H1 (cell line): ENCODE results near the gene RPUSD1. TPM values are rescaled to one million over a fixed set of nuclear protein-coding genes. Genes with fewer than 3 reads are reported as not detected.

ENCODE experiments used
- CTCF ChIA-PET: fragments of 300-600 bp; sonication (Branson Sonifier 250); formaldehyde crosslinking; loops from one replicate; lab custom pipeline; 2021; ENCODE audit not compliant: partially characterized antibody; lab: Charles Lee
- POLR2A ChIA-PET: fragments of 300-600 bp; sonication (Branson Sonifier 250); formaldehyde crosslinking; loops from one replicate; lab custom pipeline; 2021; ENCODE audit warnings: inconsistent platforms; ENCODE audit not compliant: partially characterized antibody; lab: Charles Lee
- DNase-seq, 2 experiments: peaks; one replicate each; pipeline versions ENCODE4 v3.0.0 to v3.0.0-alpha.2; 2010 to 2022; ENCODE audit warnings: low spot score in 2 of 2, low read depth in 1 of 2, mixed read lengths in 1 of 2
- FAIRE-seq: peaks from 2 replicates; lab custom pipeline; 2011; peaks lifted over from hg19 to GRCh38; lab: Jason Lieb, UNC
- H2AFZ ChIP-seq: 2 replicates; pipeline ENCODE4 v1.8.1; 2012; ENCODE audit warnings: low read length, inconsistent platforms
- H2AK5ac ChIP-seq: 2 replicates; pipeline ENCODE4 v1.6.1; 2013; ENCODE audit warnings: low read depth, low read length
- H2BK120ac ChIP-seq: replicated peaks from 2 replicates; pipeline ENCODE3; 2013; ENCODE audit warnings: low read depth, low read length, inconsistent platforms
- H2BK12ac ChIP-seq: 2 replicates; pipeline ENCODE4 v1.6.1; 2013; ENCODE audit warnings: low read depth, low read length
- H2BK15ac ChIP-seq: 2 replicates; pipeline ENCODE4 v1.6.1; 2013; ENCODE audit warnings: low read length
- H2BK20ac ChIP-seq: 2 replicates; pipeline ENCODE4 v1.6.1; 2013; ENCODE audit warnings: low read length
- H2BK5ac ChIP-seq: 2 replicates; pipeline ENCODE4 v1.6.1; 2013; ENCODE audit warnings: low read depth, low read length
- H3K14ac ChIP-seq: 2 replicates; pipeline ENCODE4 v1.6.1; 2013; ENCODE audit warnings: inconsistent platforms; ENCODE audit not compliant: insufficient read length
- H3K18ac ChIP-seq: 2 replicates; pipeline ENCODE4 v1.6.1; 2013; ENCODE audit warnings: low read length; ENCODE audit errors: extremely low read depth
- H3K23ac ChIP-seq: 2 replicates; pipeline ENCODE4 v1.6.1; 2013; ENCODE audit warnings: inconsistent platforms; ENCODE audit not compliant: insufficient read length
- H3K23me2 ChIP-seq: 2 replicates; pipeline ENCODE4 v1.6.1; 2013; ENCODE audit warnings: low read depth, low read length
- H3K27ac ChIP-seq: 2 replicates; pipeline ENCODE4 v1.6.1; 2011; ENCODE audit warnings: low read depth, low read length, inconsistent platforms
- H3K27me3 ChIP-seq, 4 experiments: replicated peaks in 1 of 4; 1 replicate in 1 of 4; 2 replicates in 3 of 4; pipeline versions ENCODE4 v1.6.1 to v1.8.1; 2011 to 2013; ENCODE audit warnings: low read length in 3 of 4, mild to moderate bottlenecking in 3 of 4, inconsistent platforms in 2 of 4, mixed read lengths in 2 of 4, moderate library complexity in 1 of 4; ENCODE audit not compliant: control insufficient read depth in 3 of 4, insufficient read depth in 3 of 4; ENCODE audit errors: extremely low read depth in 1 of 4
- H3K36me3 ChIP-seq, 4 experiments: 2 replicates each; pipeline versions ENCODE4 v1.6.1 to v1.8.1; 2011 to 2013; ENCODE audit warnings: mild to moderate bottlenecking in 4 of 4, low read length in 3 of 4, moderate library complexity in 2 of 4, control low read depth in 1 of 4, inconsistent platforms in 1 of 4; ENCODE audit not compliant: insufficient read depth in 4 of 4, control insufficient read depth in 2 of 4
- H3K4ac ChIP-seq: replicated peaks from 2 replicates; pipeline ENCODE3; 2013; ENCODE audit warnings: low read length, low read depth, mixed read lengths, inconsistent platforms; ENCODE audit not compliant: insufficient read length
- H3K4me1 ChIP-seq, 4 experiments: replicated peaks in 1 of 4; 1 replicate in 1 of 4; 2 replicates in 3 of 4; pipeline versions ENCODE4 v1.6.1 to v1.8.1; 2011 to 2013; ENCODE audit warnings: low read length in 3 of 4, inconsistent platforms in 2 of 4, mixed read lengths in 1 of 4; ENCODE audit not compliant: insufficient read depth in 4 of 4, control insufficient read depth in 3 of 4
- H3K4me2 ChIP-seq, 2 experiments: 2 replicates each; pipeline versions ENCODE4 v1.6.1 to v1.8.1; 2011 to 2013; ENCODE audit warnings: low read depth in 2 of 2, low read length in 2 of 2, control low read depth in 1 of 2, inconsistent platforms in 1 of 2, mild to moderate bottlenecking in 1 of 2; ENCODE audit not compliant: insufficient read depth in 1 of 2
- H3K4me3 ChIP-seq, 4 experiments: fragments of 200-600, 300-600 bp in 1 of 4; sonication (generic), shearing (Covaris generic), sonication (Bioruptor Twin) in 1 of 4; 2 replicates each; pipeline versions ENCODE4 v1.5.1 to v1.8.1; 2011 to 2016; ENCODE audit warnings: low read length in 4 of 4, low read depth in 3 of 4, control low read depth in 2 of 4, inconsistent platforms in 2 of 4, mild to moderate bottlenecking in 2 of 4, mixed read lengths in 1 of 4, moderate library complexity in 1 of 4; ENCODE audit not compliant: insufficient read depth in 2 of 4; ENCODE audit errors: extremely low read depth in 1 of 4
- H3K56ac ChIP-seq: replicated peaks from 2 replicates; pipeline ENCODE3; 2013; ENCODE audit warnings: low read depth, mild to moderate bottlenecking, mixed read lengths, low read length, inconsistent platforms; ENCODE audit not compliant: insufficient read length
- H3K79me1 ChIP-seq: 2 replicates; pipeline ENCODE4 v1.6.1; 2013; ENCODE audit warnings: low read depth, low read length, control low read depth
- H3K79me2 ChIP-seq, 2 experiments: 2 replicates each; pipeline versions ENCODE4 v1.6.1 to v1.8.1; 2012 to 2013; ENCODE audit warnings: low read length in 2 of 2, mild to moderate bottlenecking in 2 of 2, inconsistent platforms in 1 of 2; ENCODE audit not compliant: insufficient read depth in 2 of 2, control insufficient read depth in 1 of 2
- H3K9ac ChIP-seq, 4 experiments: replicated peaks in 1 of 4; 1 replicate in 1 of 4; 2 replicates in 3 of 4; pipeline versions ENCODE4 v1.6.1 to v1.8.1; 2011 to 2013; ENCODE audit warnings: low read depth in 3 of 4, low read length in 3 of 4, control low read depth in 2 of 4, mild to moderate bottlenecking in 2 of 4, moderate library complexity in 2 of 4, inconsistent platforms in 1 of 4; ENCODE audit errors: extremely low read depth in 1 of 4
- H3K9me3 ChIP-seq, 2 experiments: 2 replicates each; pipeline versions ENCODE4 v1.6.1 to v1.8.1; 2012 to 2013; ENCODE audit warnings: mild to moderate bottlenecking in 2 of 2, moderate library complexity in 2 of 2, control low read depth in 1 of 2, inconsistent platforms in 1 of 2, low read depth in 1 of 2, low read length in 1 of 2, mixed read lengths in 1 of 2; ENCODE audit not compliant: insufficient read depth in 2 of 2
- H4K20me1 ChIP-seq, 2 experiments: replicated peaks in 1 of 2; 2 replicates each; pipeline versions ENCODE3 to v1.8.1; 2011 to 2013; ENCODE audit warnings: inconsistent platforms in 2 of 2, low read length in 2 of 2, mild to moderate bottlenecking in 1 of 2; ENCODE audit not compliant: insufficient read depth in 2 of 2, control insufficient read depth in 1 of 2
- H4K5ac ChIP-seq: 2 replicates; pipeline ENCODE4 v1.6.1; 2013; ENCODE audit warnings: low read length, low read depth, mixed read lengths, inconsistent platforms; ENCODE audit not compliant: insufficient read length
- H4K8ac ChIP-seq: 2 replicates; pipeline ENCODE4 v1.8.0; 2013; ENCODE audit warnings: mild to moderate bottlenecking, moderate library complexity, low read length, inconsistent platforms; ENCODE audit not compliant: insufficient read depth; ENCODE audit errors: extremely low read depth
- H4K91ac ChIP-seq: replicated peaks from 2 replicates; pipeline ENCODE3; 2013; ENCODE audit warnings: low read length, mixed read lengths, inconsistent platforms; ENCODE audit not compliant: insufficient read length
- ASH2L ChIP-seq: fragments of 200-600, 300-600 bp; sonication (generic); IDR thresholded peaks from one replicate; pipeline ENCODE4 v1.7.1; 2017; ENCODE audit warnings: low read length
- ATF3 ChIP-seq: IDR thresholded peaks from 2 replicates; pipeline ENCODE4 v1.6.1; 2011; ENCODE audit warnings: low read depth, mild to moderate bottlenecking, low read length; ENCODE audit not compliant: insufficient read depth
- BACH1 ChIP-seq: IDR thresholded peaks from 2 replicates; pipeline ENCODE4 v1.6.1; 2012; ENCODE audit warnings: low read length, improper control_type of control experiment
- CBX5 ChIP-seq: fragments of 300-800, 300-1000 bp; sonication (generic); IDR thresholded peaks from 2 replicates; pipeline ENCODE4 v1.7.1; 2016; ENCODE audit warnings: antibody characterized with exemption, low read length, low read depth
- CHD2 ChIP-seq: IDR thresholded peaks from 2 replicates; pipeline ENCODE4 v1.6.1; 2012; ENCODE audit warnings: low read length, improper control_type of control experiment
- GTF2F1 ChIP-seq: IDR thresholded peaks from 2 replicates; pipeline ENCODE4 v1.6.1; 2012; ENCODE audit warnings: low read depth, low read length, improper control_type of control experiment, borderline replicate concordance
- HDAC2 ChIP-seq, 2 experiments: fragments of 300-600 bp in 1 of 2; sonication (generic) in 1 of 2; IDR thresholded peaks; 2 replicates each; pipeline ENCODE4 v1.6.1; 2011 to 2012; ENCODE audit warnings: low read depth in 2 of 2, low read length in 2 of 2, mild to moderate bottlenecking in 2 of 2, moderate library complexity in 2 of 2, borderline replicate concordance in 1 of 2, inconsistent platforms in 1 of 2
- RAD21 ChIP-seq, 2 experiments: IDR thresholded peaks in 1 of 2; conservative IDR thresholded peaks in 1 of 2; 2 replicates each; pipeline ENCODE4 v1.6.1; 2011; ENCODE audit warnings: low read depth in 2 of 2, low read length in 2 of 2, improper control_type of control experiment in 1 of 2, inconsistent platforms in 1 of 2, mild to moderate bottlenecking in 1 of 2, moderate library complexity in 1 of 2
- TAF1 ChIP-seq: IDR thresholded peaks from 2 replicates; pipeline ENCODE4 v1.6.1; 2011; ENCODE audit warnings: mild to moderate bottlenecking, low read depth, low read length
- WGBS, 2 experiments: shearing (Covaris generic) in 1 of 2; methylation state at CpG; one replicate each; pipeline versions ENCODE4 v1.1.6 to v1.1.7; 2013 to 2015; ENCODE audit warnings: low lambda C conversion rate in 2 of 2, mixed read lengths in 2 of 2, inconsistent platforms in 1 of 2, low coverage in 1 of 2, missing lambda C conversion rate in 1 of 2; ENCODE audit not compliant: insufficient replicate concordance in 2 of 2, insufficient coverage in 1 of 2, insufficient read length in 1 of 2; ENCODE audit errors: extremely low coverage in 1 of 2, missing lambda C conversion rate in 1 of 2; 5-methylcytosine and 5-hydroxymethylcytosine counted together
- polyA plus RNA-seq, 7 experiments: library from polyadenylated mRNA; depleted of rRNA in 3 of 7; stranded (reverse) in 5 of 7; unstranded in 2 of 7; fragments of >200 nt in 5 of 7; fragments of 200-250 nt in 2 of 7; gene quantifications; 1 replicate in 5 of 7; 2 replicates in 1 of 7; 4 replicates in 1 of 7; pipeline versions ENCODE4 v1.2.1 to v1.2.3, GENCODE V29; 2011 to 2013; ENCODE audit warnings: missing spikeins in 2 of 7, mixed read lengths in 2 of 7
- total RNA-seq: library from RNA; stranded (reverse); fragmentation: NEBNext Ultra II Directional; extraction: Animal tissue kit (Norgen Biotek cat#: 25700); gene quantifications from 2 replicates; pipeline ENCODE4 v1.2.1, GENCODE V29; 2021

Gene RPUSD1
- total and polyA plus RNA-seq, 2 of the 8 experiments (the other 6 are each of a cell fraction or from before 2014, with no cell fraction given): 32.2 to 61.8 TPM

GRCh38 chr16:766820-767640, 21.2 kb downstream of the RPUSD1 start:
- H3K18ac ChIP-seq: no peak overlapping the region
- no peak overlapping the region for H2AFZ ChIP-seq
- 93% methylated on average over 32 of the region's 48 CpGs; no CpG with 5 or more reads in 1 of the 2 experiments for WGBS, 2 experiments
- no peaks in the 10 kb centered on the region for H3K79me1 ChIP-seq
- POLR2A ChIA-PET: interaction anchor here (1.2 to 1.8 kb wide), 2 partner anchors 35 to 51 kb away, joined by 3 read pairs; no protein-coding TSS in a partner anchor
- H4K8ac ChIP-seq: no peak overlapping the region
- H2BK15ac ChIP-seq: no peak overlapping the region
- H3K4me1 ChIP-seq: peaks cover 0 to 9% (median 6%) of the 10 kb centered on the region in 4 experiments; a peak in 5 of 7 replicates
- H4K5ac ChIP-seq: no peak overlapping the region
- H3K27ac ChIP-seq: no peak overlapping the region
- no peak overlapping the region for H3K9ac ChIP-seq
- H3K27me3 ChIP-seq: no peaks in the 10 kb centered on the region
- no peak overlapping the region for H3K14ac ChIP-seq
- no peak overlapping the region for H3K4ac ChIP-seq
- no peak for FAIRE-seq
- CTCF ChIA-PET: interaction anchor here (1.1 to 1.7 kb wide), 5 partner anchors 18 to 51 kb away, joined by 3 to 7 read pairs (median 4); no protein-coding TSS in a partner anchor
- no peak overlapping the region for H4K91ac ChIP-seq
- H3K4me3 ChIP-seq: no peak overlapping the region
- H3K23me2 ChIP-seq: no peaks in the 10 kb centered on the region; the same call in 1 of the 2 replicates
- no peak overlapping the region for H2AK5ac ChIP-seq
- no peak overlapping the region for H3K56ac ChIP-seq
- H4K20me1 ChIP-seq: no peaks in the 10 kb centered on the region
- H2BK12ac ChIP-seq: 0 out of 2 replicates have a peak overlapping the region, but pooled peaks have one; percentile 7
- no peak overlapping the region for H3K23ac ChIP-seq
- H3K79me2 ChIP-seq: no peaks in the 10 kb centered on the region
- DNase-seq: no peak
- TF ChIP-seq TAF1: no peak
- TF ChIP-seq CBX5: no peak
- TF ChIP-seq ATF3: no peak
- TF ChIP-seq CHD2: no peak
- TF ChIP-seq RAD21 (IDR thresholded peaks at IDR 0.05 in 1 of 2, conservative IDR thresholded peaks at IDR 0.05 in 1 of 2; ENCODE audit: low read depth in 2 of 2, low read length in 2 of 2): no peak
- TF ChIP-seq BACH1: no peak
- TF ChIP-seq GTF2F1: no peak
- no peak for TF ChIP-seq ASH2L
- TF ChIP-seq HDAC2 (IDR thresholded peaks at IDR 0.05; ENCODE audit: borderline replicate concordance in 1 of 2, low read depth in 2 of 2, low read length in 2 of 2): no peak
- H2BK5ac ChIP-seq: no peak overlapping the region
- no peaks in the 10 kb centered on the region for H3K9me3 ChIP-seq
- H2BK120ac ChIP-seq: no peak overlapping the region
- H3K4me2 ChIP-seq: no peak overlapping the region
- no peak overlapping the region for H2BK20ac ChIP-seq
- no peaks in the 10 kb centered on the region for H3K36me3 ChIP-seq
